WTC11 (cell line): Measurements from ENCODE around the gene MYLK4. TPM values are rescaled to one million over a fixed set of nuclear protein-coding genes. Genes with fewer than 3 reads are reported as not detected.

Experiments
- ATAC-seq: fragments of 200-7000 bp; cut with Tn5 transposase; 2 replicates; pipeline ENCODE4 v1.10.0; 2021; ENCODE audit warnings: mild to moderate bottlenecking, moderate library complexity
- CTCF ChIA-PET: fragments of 300-600 bp; sonication (Branson Sonifier 250); formaldehyde crosslinking; loops from one replicate; lab custom pipeline; 2021; ENCODE audit warnings: antibody characterized with exemption; lab: Charles Lee
- POLR2A ChIA-PET: fragments of 350-600 bp; sonication (Branson Sonifier 250); formaldehyde crosslinking; loops from one replicate; lab custom pipeline; 2021; ENCODE audit warnings: antibody characterized with exemption; lab: Charles Lee
- DNase-seq: peaks from one replicate; pipeline ENCODE4 v3.0.0; 2021; ENCODE audit warnings: low spot score
- H3K27ac Mint-ChIP-seq: 2 replicates; pipeline ENCODE4 v1.8.0; 2021; ENCODE audit warnings: mixed read lengths
- H3K27me3 Mint-ChIP-seq: 2 replicates; pipeline ENCODE4 v1.8.0; 2021; ENCODE audit warnings: low read depth, mild to moderate bottlenecking, moderate library complexity, mixed read lengths
- H3K36me3 Mint-ChIP-seq: 2 replicates; pipeline ENCODE4 v1.8.0; 2021; ENCODE audit warnings: mixed read lengths
- H3K4me1 Mint-ChIP-seq: 2 replicates; pipeline ENCODE4 v1.8.0; 2022; ENCODE audit warnings: mixed read lengths
- H3K4me3 Mint-ChIP-seq: 2 replicates; pipeline ENCODE4 v1.8.0; 2021; ENCODE audit warnings: mild to moderate bottlenecking, moderate library complexity, mixed read lengths
- H3K9me3 Mint-ChIP-seq: 2 replicates; pipeline ENCODE4 v1.8.0; 2021; ENCODE audit warnings: mixed read lengths
- ARID4B ChIP-seq: sonication (generic); formaldehyde crosslinking; IDR thresholded peaks from 2 replicates; pipeline ENCODE4 v1.8.0; 2023; ENCODE audit warnings: missing genetic modification reagents, mild to moderate bottlenecking, borderline replicate concordance
- ATF3 ChIP-seq: sonication (generic); formaldehyde crosslinking; conservative IDR thresholded peaks from 2 replicates; pipeline ENCODE4 v1.8.1; 2022; ENCODE audit warnings: mild to moderate bottlenecking, missing genetic modification reagents
- CREM ChIP-seq: sonication (generic); formaldehyde crosslinking; IDR thresholded peaks from 2 replicates; pipeline ENCODE4 v1.8.1; 2022; ENCODE audit warnings: mild to moderate bottlenecking, missing genetic modification reagents, moderate library complexity
- FOXK1 ChIP-seq: sonication (generic); formaldehyde crosslinking; IDR thresholded peaks from 2 replicates; pipeline ENCODE4 v1.8.0; 2022; ENCODE audit warnings: mild to moderate bottlenecking, moderate library complexity, missing genetic modification reagents
- FOXP4 ChIP-seq: sonication (generic); formaldehyde crosslinking; IDR thresholded peaks from 2 replicates; pipeline ENCODE4 v1.8.0; 2022; ENCODE audit warnings: mild to moderate bottlenecking, missing genetic modification reagents
- HMGA2 ChIP-seq: fragments of 250-450 bp; sonication (Bioruptor Pico); IDR thresholded peaks from 2 replicates; pipeline ENCODE4 v1.4.0; 2021; ENCODE audit warnings: mild to moderate bottlenecking, moderate library complexity
- JAZF1 ChIP-seq: fragments of 250-450 bp; sonication (Bioruptor Pico); IDR thresholded peaks from 2 replicates; pipeline ENCODE4 v1.9.0; 2021; ENCODE audit warnings: moderate library complexity, mild to moderate bottlenecking, inconsistent platforms
- NFE2L1 ChIP-seq: sonication (generic); formaldehyde crosslinking; IDR thresholded peaks from 2 replicates; pipeline ENCODE4 v1.8.1; 2023; ENCODE audit warnings: missing genetic modification reagents
- NR1H2 ChIP-seq: sonication (generic); formaldehyde crosslinking; IDR thresholded peaks from 2 replicates; pipeline ENCODE4 v1.9.0; 2021; ENCODE audit warnings: mild to moderate bottlenecking, moderate library complexity, missing genetic modification reagents
- NR3C1 ChIP-seq: sonication (generic); formaldehyde crosslinking; conservative IDR thresholded peaks from 2 replicates; pipeline ENCODE4 v1.8.1; 2023; ENCODE audit warnings: low read depth, mild to moderate bottlenecking, missing genetic modification reagents
- PREB ChIP-seq: sonication (generic); formaldehyde crosslinking; IDR thresholded peaks from 2 replicates; pipeline ENCODE4 v1.8.1; 2022; ENCODE audit warnings: mild to moderate bottlenecking, missing genetic modification reagents, moderate library complexity, borderline replicate concordance
- RELA ChIP-seq: sonication (generic); formaldehyde crosslinking; IDR thresholded peaks from 2 replicates; pipeline ENCODE4 v1.8.1; 2022; ENCODE audit warnings: missing genetic modification reagents, mild to moderate bottlenecking, borderline replicate concordance
- STAT6 ChIP-seq: sonication (generic); formaldehyde crosslinking; conservative IDR thresholded peaks from 2 replicates; pipeline ENCODE4 v1.8.1; 2023; ENCODE audit warnings: mild to moderate bottlenecking, low read depth, missing genetic modification reagents, moderate library complexity
- ZNF317 ChIP-seq: sonication (generic); formaldehyde crosslinking; IDR thresholded peaks from 2 replicates; pipeline ENCODE4 v1.8.1; 2023; ENCODE audit warnings: low read depth, mild to moderate bottlenecking, moderate library complexity, missing genetic modification reagents, borderline replicate concordance
- ZNF423 ChIP-seq: fragments of 250-450 bp; sonication (Bioruptor Pico); IDR thresholded peaks from 2 replicates; pipeline ENCODE4 v2.1.2; 2022; ENCODE audit warnings: mild to moderate bottlenecking, moderate library complexity
- ZNF512 ChIP-seq: sonication (generic); formaldehyde crosslinking; IDR thresholded peaks from 2 replicates; pipeline ENCODE4 v1.8.1; 2022; ENCODE audit warnings: missing genetic modification reagents, borderline replicate concordance
- total RNA-seq: library from RNA; stranded (reverse); gene quantifications from 3 replicates; pipeline ENCODE4 v1.2.3, GENCODE V29; 2021

The MYLK4 gene
- total RNA-seq, 1 experiment from 2014 or later = 0.13 TPM

GRCh38 chr6:2632976-2633584 lies 117.6 kb downstream of the MYLK4 start:
- no peak overlapping the region for H3K27ac Mint-ChIP-seq
- CTCF ChIA-PET = interaction anchor here (1.0 to 2.6 kb wide), 9 partner anchors 10 to 319 kb away, joined by 3 to 24 read pairs (median 5); partner anchors contain the start of gene MYLK4
- POLR2A ChIA-PET = no interaction called here
- no peak for ATAC-seq
- TF ChIP-seq NR1H2 (no peak), FOXP4 (CRISPR knock-in tag) (no peak), ZNF423 (CRISPR knock-in tag) (no peak)
- TF ChIP-seq, all 79 proteins: peak for 0
- H3K4me3 Mint-ChIP-seq = no peak overlapping the region
- H3K27me3 Mint-ChIP-seq = peaks cover 27% of the 10 kb centered on the region
- H3K9me3 Mint-ChIP-seq = no peaks in the 10 kb centered on the region
- DNase-seq = no peak
- H3K4me1 Mint-ChIP-seq = peaks cover 32% of the 10 kb centered on the region
- H3K36me3 Mint-ChIP-seq = no peaks in the 10 kb centered on the region; the same call in 1 of the 2 replicates

- H3K27me3 Mint-ChIP-seq = peaks cover 27% of the 10 kb centered on the region
- peaks cover 32% of the 10 kb centered on the region for H3K4me1 Mint-ChIP-seq
- no peak for TF ChIP-seq NFE2L1 (CRISPR knock-in tag)
- CTCF ChIA-PET = interaction anchor here (0.8 to 1.4 kb wide), 2 partner anchors 10 to 43 kb away, joined by 4 to 5 read pairs; no protein-coding TSS in a partner anchor
- H3K9me3 Mint-ChIP-seq = no peaks in the 10 kb centered on the region
- no peak for ATAC-seq
- H3K36me3 Mint-ChIP-seq = no peaks in the 10 kb centered on the region; the same call in 1 of the 2 replicates
- H3K27ac Mint-ChIP-seq = no peak overlapping the region
- POLR2A ChIA-PET = no interaction called here
- no peak for DNase-seq
- H3K4me3 Mint-ChIP-seq = no peak overlapping the region
Measured at GRCh38 chr6:2632368-2632767, 118.4 kb downstream of the MYLK4 start.

GRCh38 chr6:2630891-2631571 lies 119.7 kb downstream of the MYLK4 start:
- no peaks in the 10 kb centered on the region for H3K9me3 Mint-ChIP-seq
- H3K27me3 Mint-ChIP-seq = peaks cover 19% of the 10 kb centered on the region
- ATAC-seq = no peak
- H3K4me1 Mint-ChIP-seq = peaks cover 32% of the 10 kb centered on the region
- ChIA-PET CTCF (interaction anchor here (0.7 kb wide), 1 partner anchor 34 kb away, joined by 3 read pairs; no protein-coding TSS in a partner anchor), POLR2A (no interaction called here)
- no peak overlapping the region for H3K27ac Mint-ChIP-seq
- no peaks in the 10 kb centered on the region; the same call in 1 of the 2 replicates for H3K36me3 Mint-ChIP-seq
- H3K4me3 Mint-ChIP-seq = no peak overlapping the region
- DNase-seq = no peak
- no peak for TF ChIP-seq RELA (CRISPR knock-in tag)
- no peak for TF ChIP-seq ATF3
- no peak for TF ChIP-seq ZNF423 (CRISPR knock-in tag)
- no peak for TF ChIP-seq ZNF317 (CRISPR knock-in tag)
- TF ChIP-seq CREM = no peak
- no peak for TF ChIP-seq ARID4B
- TF ChIP-seq ZNF512 (CRISPR knock-in tag) = no peak
- TF ChIP-seq FOXK1 (CRISPR knock-in tag) = no peak
- TF ChIP-seq HMGA2 (CRISPR knock-in tag) = no peak
- no peak for TF ChIP-seq JAZF1 (CRISPR knock-in tag)
- no peak for TF ChIP-seq PREB (CRISPR knock-in tag)
- TF ChIP-seq NR3C1 (CRISPR knock-in tag) = no peak
- no peak for TF ChIP-seq STAT6
